ENCODE data around the gene TPPP3.

- peak; percentile 86 for TF ChIP-seq CTCF (conservative IDR thresholded peaks at IDR 0.05; ENCODE audit: low read length)
- no peak for TF ChIP-seq EZH2phosphoT487 (IDR thresholded peaks at IDR 0.05; ENCODE audit: borderline replicate concordance)
Measured at GRCh38 chr16:67428146-67428731, 34.9 kb upstream of the TPPP3 start.

Data from Loucy (cell line).